HUDEP-2 (cell line): Measurements from ENCODE around the gene TRH.
"Not testable (repeated sequence)": the region's sequence is repeated elsewhere in the genome, so short reads cannot be mapped to it uniquely, and the experiment has no call there.

ENCODE experiments used
- DNase-seq, 76 experiments: peaks; one replicate each; lab custom pipeline; 2025; ENCODE audit not compliant: unreplicated experiment in 76 of 76; lab: John Stamatoyannopoulos, UW

Gene TRH

GRCh38 chr3:130002666-130003598, 28.4 kb downstream of the TRH start:
- peak in 29 of 76 experiments; percentile 1 to 48 (median 17) for DNase-seq

DNA sequence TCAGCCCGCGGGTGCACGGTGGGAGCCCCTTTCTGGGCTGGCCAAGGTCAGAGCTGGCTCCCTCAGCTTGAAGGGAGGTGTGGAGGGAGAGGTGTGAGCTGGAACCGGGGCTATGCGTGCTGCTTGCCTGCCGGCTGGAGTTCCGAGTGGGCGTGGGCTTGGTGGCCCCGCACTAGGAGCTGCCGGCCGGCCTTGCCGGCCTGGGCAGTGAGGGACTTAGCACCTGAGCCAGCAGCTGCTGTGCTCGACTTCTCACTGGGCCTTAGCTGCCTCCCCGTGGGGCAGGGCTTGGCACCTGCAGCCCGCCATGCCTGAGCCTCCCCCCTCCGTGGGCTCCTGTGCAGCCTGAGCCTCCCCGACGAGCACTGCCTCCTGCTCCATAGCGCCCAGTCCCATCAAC, 36.0 kb downstream of the TRH start:
- DNase-seq = no peak

DNA sequence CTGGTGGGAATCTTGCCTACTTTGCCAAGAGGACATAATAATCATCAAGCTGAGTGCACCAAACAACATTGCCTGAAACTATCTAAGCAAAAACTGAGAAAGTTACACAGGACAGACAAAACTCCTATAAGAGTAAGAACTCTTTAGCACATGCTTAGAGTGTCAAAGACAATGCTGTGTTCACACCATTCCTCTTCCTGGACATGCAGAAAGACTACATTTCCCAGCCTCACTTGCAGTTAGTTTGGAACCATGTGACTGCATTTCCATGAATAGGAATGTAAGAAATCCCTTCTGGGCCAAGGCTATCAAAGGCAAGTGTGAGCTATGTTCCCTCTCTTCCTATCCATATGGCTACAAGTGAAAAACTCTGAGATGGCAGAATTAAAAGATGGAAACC, 37.6 kb downstream of the TRH start:
- not testable (repeated sequence) for DNase-seq

- DNase-seq = not testable (repeated sequence)
Measured at GRCh38 chr3:130013246-130013645, 38.7 kb downstream of the TRH start.

DNA sequence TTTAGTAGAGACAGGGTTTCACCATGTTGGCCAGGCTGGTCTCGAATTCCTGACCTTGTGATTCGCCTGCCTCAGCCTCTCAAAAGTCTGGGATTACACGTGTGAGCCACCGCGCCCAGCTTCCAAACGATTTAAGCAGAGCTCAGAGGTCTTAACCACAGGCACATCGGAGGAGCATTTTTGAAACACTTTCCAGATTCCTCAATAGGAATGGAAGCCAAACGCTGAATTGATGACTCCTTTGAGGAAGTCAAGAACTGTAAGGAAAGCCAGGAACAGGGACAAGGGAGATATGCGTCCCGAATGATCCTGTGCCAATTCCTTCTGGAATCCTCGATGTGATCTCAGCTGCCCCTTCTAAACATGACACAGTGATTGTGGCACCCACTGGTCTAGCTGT, 40.0 kb downstream of the TRH start:
- DNase-seq = no peak

DNA sequence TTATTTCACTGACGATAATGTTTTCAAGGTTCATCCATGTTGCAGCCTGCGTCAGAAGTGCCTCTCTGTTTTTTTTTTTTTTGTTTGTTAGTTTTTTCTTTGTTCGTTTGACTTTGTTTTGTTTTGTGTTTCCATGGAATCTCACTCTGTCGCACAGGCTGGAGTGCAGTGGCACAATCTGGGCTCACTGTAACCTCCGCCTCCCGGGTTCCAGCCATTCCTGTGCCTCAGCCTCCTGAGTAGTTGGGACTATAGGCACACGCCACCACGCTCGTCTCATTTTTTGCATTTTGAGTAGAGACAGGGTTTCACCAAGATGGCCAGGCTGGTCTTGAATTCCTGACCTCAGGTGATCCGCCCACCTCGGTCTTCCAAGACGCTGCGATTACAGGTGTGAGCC, 43.1 kb downstream of the TRH start:
- DNase-seq = not testable (repeated sequence)

DNA sequence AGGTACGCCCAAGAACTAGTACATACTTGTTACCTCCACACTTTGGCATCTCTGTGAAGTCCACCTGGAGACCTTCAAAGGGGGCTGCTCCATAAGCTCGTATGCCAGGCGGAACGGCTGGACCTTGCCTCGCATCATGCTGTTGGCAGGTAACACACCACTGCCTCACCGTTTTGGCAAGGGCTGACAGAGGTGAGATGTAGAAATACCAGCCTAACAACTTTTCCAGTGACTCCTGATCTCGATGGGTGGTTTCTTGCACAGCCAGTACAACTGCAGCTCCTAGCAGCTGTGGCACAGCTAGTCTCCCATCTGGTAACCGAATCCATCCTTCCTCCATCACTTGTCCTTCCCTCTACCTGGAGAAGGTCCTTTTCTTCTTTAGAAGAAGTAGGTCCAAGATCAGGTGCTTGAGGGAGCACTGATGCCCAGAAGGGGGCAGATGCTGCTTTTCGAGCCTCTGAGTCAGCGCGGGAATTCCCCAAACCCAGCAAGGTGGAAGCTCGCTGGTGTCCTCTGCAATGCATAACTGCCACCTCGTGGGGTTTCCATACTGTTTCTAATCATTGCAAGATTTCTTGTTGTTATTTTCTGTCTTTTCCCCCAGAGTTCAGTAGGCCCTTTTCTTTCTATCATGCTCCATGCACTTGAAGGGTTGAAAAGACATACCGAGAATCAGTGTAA, 51.8 kb downstream of the TRH start:
- DNase-seq = not testable (repeated sequence)

- not testable (repeated sequence) for DNase-seq
Measured at GRCh38 chr3:130027437-130027836, 52.9 kb downstream of the TRH start.
